Kidney (tissue), 14 donors: Measurements from ENCODE around the gene CCT6B. TPM values are rescaled to one million over a fixed set of nuclear protein-coding genes. Genes with fewer than 3 reads are reported as not detected.

Experiments used
- DNase-seq, 5 donors: peaks; one replicate each; pipeline ENCODE4 v3.0.0-alpha.2; 2013 to 2020
- FAIRE-seq: peaks from 2 replicates; lab custom pipeline; 2012; peaks lifted over from hg19 to GRCh38; lab: Jason Lieb, UNC
- H3K27ac ChIP-seq, 2 donors: one replicate each; pipeline ENCODE4 v1.7.0; 2013; ENCODE audit warnings: low read depth in 2 of 2, low read length in 2 of 2, inconsistent platforms in 1 of 2
- H3K27me3 ChIP-seq: one replicate; pipeline ENCODE4 v1.7.1; 2013; ENCODE audit warnings: low read length, inconsistent platforms; ENCODE audit not compliant: control insufficient read depth, insufficient read depth
- H3K36me3 ChIP-seq, 3 donors: one replicate each; pipeline versions ENCODE4 v1.7.0 to v1.7.1; 2013; ENCODE audit warnings: low read length in 3 of 3, control low read depth in 1 of 3, inconsistent platforms in 1 of 3; ENCODE audit not compliant: insufficient read depth in 3 of 3, control insufficient read depth in 2 of 3
- H3K4me1 ChIP-seq, 3 donors: one replicate each; pipeline versions ENCODE4 v1.7.0 to v1.7.1; 2013; ENCODE audit warnings: low read length in 3 of 3, inconsistent platforms in 1 of 3, low read depth in 1 of 3; ENCODE audit not compliant: control insufficient read depth in 2 of 3, insufficient read depth in 2 of 3
- H3K4me3 ChIP-seq, 3 donors: one replicate each; pipeline versions ENCODE4 v1.7.0 to v1.8.1; 2013; ENCODE audit warnings: low read length in 3 of 3, control low read depth in 1 of 3, inconsistent platforms in 1 of 3
- H3K9ac ChIP-seq, 3 donors: one replicate each; pipeline versions ENCODE4 v1.7.0 to v1.7.1; 2013; ENCODE audit warnings: low read length in 3 of 3, control low read depth in 1 of 3, inconsistent platforms in 1 of 3
- H3K9me3 ChIP-seq, 3 donors: one replicate each; pipeline versions ENCODE4 v1.7.0 to v1.7.1; 2013; ENCODE audit warnings: low read length in 3 of 3, control low read depth in 1 of 3, inconsistent platforms in 1 of 3; ENCODE audit not compliant: control insufficient read depth in 2 of 3, insufficient read depth in 1 of 3
- CTCF ChIP-seq: IDR thresholded peaks from 3 replicates; pipeline ENCODE4 v1.5.1; 2012; ENCODE audit warnings: mild to moderate bottlenecking, moderate library complexity, borderline replicate concordance; ENCODE audit not compliant: insufficient read depth; ENCODE audit errors: extremely low read depth
- intact Hi-C: fragments of 100-400 bp; cut with DNase I; formaldehyde crosslinking; loops from one replicate; pipeline ENCODE4 v1.11.1; 2022
- polyA plus RNA-seq: library from polyadenylated mRNA; stranded (reverse); fragments of 350-450 nt; fragmentation: Illumina TruSeq; extraction: RNeasy Lipid Tissue Mini Kit (QIAGEN cat#74804); gene quantifications from one replicate; pipeline ENCODE4 v1.2.3, GENCODE V29; 2014; ENCODE audit warnings: low read depth, low replicate concordance; ENCODE audit not compliant: insufficient read depth
- total RNA-seq: library from RNA; stranded (reverse); fragmentation: NEBNext Ultra II Directional; extraction: Animal tissue kit (Norgen Biotek cat#: 25700); gene quantifications from one replicate; pipeline ENCODE4 v1.2.1, GENCODE V29; 2021
- donor health status: control.
- donor health status: control.
- donor health status: control.
- donor health status: control.
- donor health status: control.
- donor health status: DM: yes; HTN: yes; CAD: no.
- donor health status: Normal renal cell carcinoma (clear cell type).

Gene CCT6B
- total and polyA plus RNA-seq, 2 donors from 2014 or later: 2.5 to 3.9 TPM

- H3K4me3 ChIP-seq: no peak overlapping the region
- intact Hi-C loops: no loop called here
These were observed 65.9 kb downstream of the CCT6B start for GRCh38 chr17:34895383-34895782.

GRCh38 chr17:34894964-34895363 is 66.3 kb downstream of the CCT6B start:
- Histone ChIP-seq H3K27me3 (peaks cover 6% of the 10 kb centered on the region), H3K36me3 (no peaks in the 10 kb centered on the region), H3K4me3 (no peak overlapping the region), H3K9me3 (no peaks in the 10 kb centered on the region), H3K4me1 (no peaks in the 10 kb centered on the region), H3K27ac (no peak overlapping the region), H3K9ac (no peak overlapping the region)
- no peak for TF ChIP-seq CTCF
- intact Hi-C loops: no loop called here
- no peak for DNase-seq
- FAIRE-seq: no peak

More at GRCh38 chr17:34895383-34895782, 65.9 kb downstream of the CCT6B start:
- Histone ChIP-seq H3K27me3 (peaks cover 6% of the 10 kb centered on the region), H3K36me3 (no peaks in the 10 kb centered on the region), H3K4me1 (no peaks in the 10 kb centered on the region), H3K9me3 (no peaks in the 10 kb centered on the region), H3K9ac (no peak overlapping the region), H3K27ac (no peak overlapping the region)
- DNase-seq: peak in 4 of 5 donors; percentile 26 to 42 (median 38)
- no peak for FAIRE-seq
- no peak for TF ChIP-seq CTCF

- Histone ChIP-seq H3K9ac (no peak overlapping the region), H3K27ac (no peak overlapping the region), H3K4me3 (no peak overlapping the region), H3K36me3 (no peaks in the 10 kb centered on the region), H3K4me1 (no peaks in the 10 kb centered on the region), H3K9me3 (no peaks in the 10 kb centered on the region), H3K27me3 (peaks cover 6% of the 10 kb centered on the region)
- DNase-seq (peak in 4 of 5 donors; percentile 25 to 59 (median 54)), FAIRE-seq (no peak)
- peak; percentile 44 for TF ChIP-seq CTCF
- intact Hi-C loops: no loop called here
These were observed 68.6 kb downstream of the CCT6B start for GRCh38 chr17:34892461-34893249.
